Pancreas (tissue), 10 donors: ENCODE results near the gene GSK3A. TPM values are rescaled to one million over a fixed set of nuclear protein-coding genes. Genes with fewer than 3 reads are reported as not detected.

Source experiments
- ATAC-seq, 4 donors: fragments of 200-7000 bp; cut with Tn5 transposase; one replicate each; pipeline versions ENCODE4 v1.8.0 to v1.9.1; 2020; ENCODE audit warnings: mild to moderate bottlenecking in 4 of 4, moderate library complexity in 4 of 4
- DNase-seq, 6 donors: peaks; one replicate each; pipeline ENCODE4 v3.0.0-alpha.2; 2020
- FAIRE-seq: peaks from 2 replicates; lab custom pipeline; 2012; peaks lifted over from hg19 to GRCh38; lab: Jason Lieb, UNC
- H3K27ac ChIP-seq, 4 donors: fragments of 200-600 bp; sonication (generic); 1 replicate in 3 of 4; 2 replicates in 1 of 4; pipeline versions ENCODE4 v1.5.0 to v1.8.0; 2020
- H3K27me3 ChIP-seq, 4 donors: fragments of 200-600 bp; one replicate each; pipeline ENCODE4 v1.8.0; 2021
- H3K36me3 ChIP-seq, 3 donors: fragments of 200-600 bp; sonication (generic) in 1 of 3; one replicate each; pipeline versions ENCODE4 v1.5.0 to v1.8.0; 2020 to 2021
- H3K4me1 ChIP-seq, 3 donors: fragments of 200-600 bp; one replicate each; pipeline ENCODE4 v1.8.0; 2021
- H3K4me3 ChIP-seq, 4 donors: fragments of 200-600 bp; sonication (generic) in 2 of 4; one replicate each; pipeline versions ENCODE4 v1.5.0 to v1.8.0; 2020 to 2021
- H3K9me3 ChIP-seq, 4 donors: fragments of 200-600 bp; one replicate each; pipeline ENCODE4 v1.8.0; 2021
- WGBS, 2 donors: extraction: QIAGEN DNeasy Blood & Tissue Kit; methylation state at CpG; one replicate each; pipeline ENCODE4 v1.1.7; 2013; 5-methylcytosine and 5-hydroxymethylcytosine counted together
- intact Hi-C, 3 donors: fragments of 100-400 bp; cut with DNase I; formaldehyde crosslinking; loops; one replicate each; pipeline versions ENCODE4 v1.11.1 to v1.14.2; 2022
- polyA plus RNA-seq, 2 donors: library from polyadenylated mRNA; stranded (reverse); fragments of 200-250 nt; gene quantifications; one replicate each; pipeline ENCODE4 v1.2.3, GENCODE V29; 2013
- total RNA-seq, 6 donors: library from RNA; stranded (reverse); fragmentation: NEBNext Ultra II Directional in 4 of 6; extraction: Animal tissue kit (Norgen Biotek cat#: 25700) in 4 of 6; gene quantifications; one replicate each; pipeline versions ENCODE4 v1.2.1 to v1.2.4, GENCODE V29; 2021 to 2023
- TF ChIP-seq, protein P1 (sequence below), 4 donors: fragments of 200-600 bp; sonication (generic) in 3 of 4; IDR thresholded peaks; one replicate each; pipeline versions ENCODE4 v1.5.0 to v1.8.0; 2021; ENCODE audit warnings: antibody characterized with exemption in 4 of 4
- donor health status: healthy with polysubstance abuse.
- donor health status: DM: no; HTN: no; CAD: no; lungs with moderate emphysema.
- donor health status: DM: no; HTN: no; CAD: no.
- donor health status: control.
- donor health status: control.
- donor health status: Bipolar disorder and iron deficiency.
- donor health status: DM: yes; HTN: yes; CAD: no.
- donor health status: DM: no; HTN: no; CAD: no.
- donor health status: DM: no; HTN: no; CAD: no.
- donor health status: DM: yes; HTN: yes; CAD: no.

GSK3A gene
- total and polyA plus RNA-seq, 8 donors, result 9.9 to 27.6 (median 15.9) TPM

DNA sequence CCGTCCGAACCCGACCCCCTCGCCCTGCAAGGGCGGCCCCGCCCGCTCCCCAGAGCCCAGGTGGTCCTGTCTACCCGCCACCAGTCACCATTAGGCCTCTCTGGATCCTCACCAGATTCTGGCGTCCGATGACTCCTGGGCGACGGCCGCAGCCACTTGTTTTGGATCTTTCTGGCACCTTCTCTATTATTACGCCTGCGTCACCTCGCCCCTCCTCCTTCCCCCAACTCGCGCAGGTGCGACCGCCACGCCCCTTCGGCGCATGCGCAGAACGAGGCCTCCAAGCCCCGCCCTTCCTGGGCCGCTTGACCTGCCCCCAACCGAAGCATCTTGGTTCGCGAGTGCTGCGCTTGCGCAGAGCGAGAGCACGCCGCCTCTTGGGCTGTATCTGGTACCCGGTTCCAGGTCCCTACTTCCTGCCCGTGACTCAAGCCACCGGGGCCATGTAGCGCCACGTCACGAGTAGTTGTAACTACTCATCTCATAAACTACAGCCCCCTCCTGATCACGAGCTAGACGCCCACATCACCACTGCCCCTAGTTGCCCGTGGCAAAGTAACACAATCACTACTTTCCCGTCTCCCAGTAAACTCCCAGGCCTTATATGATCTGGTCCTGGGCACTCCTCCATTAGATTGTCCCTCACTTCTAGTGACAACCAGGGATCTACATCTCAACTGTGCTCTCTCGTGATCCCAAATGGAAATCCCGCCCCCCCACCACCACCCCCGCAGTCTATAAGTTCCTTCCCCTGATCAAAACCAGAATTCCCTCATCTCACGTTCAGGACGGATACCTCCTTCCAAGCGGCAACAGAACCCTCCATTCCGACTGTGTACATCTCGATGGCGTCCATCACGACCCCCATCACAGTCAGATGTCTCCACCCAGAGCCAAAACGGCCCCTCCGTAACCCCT, 24.6 kb downstream of the GSK3A start, which contains the start of gene DEDD2:
TSS of gene DEDD2 (minus strand) at position 158 of the 918 bp plus-strand sequence. CDS start 670 bp downstream, outside the sequence.
- Histone ChIP-seq H3K9me3 (no peaks in the 10 kb centered on the region), H3K4me3 (peak within 1 kb of the TSS; percentile 47 to 75 (median 68)), H3K27ac (peak within 1 kb of the TSS; percentile 82 to 98 (median 90)), H3K4me1 (peaks cover 5 to 39% (median 15%) of the 10 kb centered on the region in 3 donors), H3K27me3 (no peaks in the 10 kb centered on the region), H3K36me3 (peaks cover 0 to 6% (median 0%) of the 10 kb centered on the region in 3 donors)
- intact Hi-C loops, result no loop called here
- ATAC-seq, result peak; percentile 75 to 80 (median 79)
- DNase-seq, result peak; percentile 97 to 100 (median 100)
- WGBS, 2 donors, result 16% methylated on average over 57 of the region's 57 CpGs
- FAIRE-seq, result peak; percentile 29
- TF ChIP-seq, protein P1, sequence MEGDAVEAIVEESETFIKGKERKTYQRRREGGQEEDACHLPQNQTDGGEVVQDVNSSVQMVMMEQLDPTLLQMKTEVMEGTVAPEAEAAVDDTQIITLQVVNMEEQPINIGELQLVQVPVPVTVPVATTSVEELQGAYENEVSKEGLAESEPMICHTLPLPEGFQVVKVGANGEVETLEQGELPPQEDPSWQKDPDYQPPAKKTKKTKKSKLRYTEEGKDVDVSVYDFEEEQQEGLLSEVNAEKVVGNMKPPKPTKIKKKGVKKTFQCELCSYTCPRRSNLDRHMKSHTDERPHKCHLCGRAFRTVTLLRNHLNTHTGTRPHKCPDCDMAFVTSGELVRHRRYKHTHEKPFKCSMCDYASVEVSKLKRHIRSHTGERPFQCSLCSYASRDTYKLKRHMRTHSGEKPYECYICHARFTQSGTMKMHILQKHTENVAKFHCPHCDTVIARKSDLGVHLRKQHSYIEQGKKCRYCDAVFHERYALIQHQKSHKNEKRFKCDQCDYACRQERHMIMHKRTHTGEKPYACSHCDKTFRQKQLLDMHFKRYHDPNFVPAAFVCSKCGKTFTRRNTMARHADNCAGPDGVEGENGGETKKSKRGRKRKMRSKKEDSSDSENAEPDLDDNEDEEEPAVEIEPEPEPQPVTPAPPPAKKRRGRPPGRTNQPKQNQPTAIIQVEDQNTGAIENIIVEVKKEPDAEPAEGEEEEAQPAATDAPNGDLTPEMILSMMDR (IDR thresholded peaks at IDR 0.05), result no peak

DNA sequence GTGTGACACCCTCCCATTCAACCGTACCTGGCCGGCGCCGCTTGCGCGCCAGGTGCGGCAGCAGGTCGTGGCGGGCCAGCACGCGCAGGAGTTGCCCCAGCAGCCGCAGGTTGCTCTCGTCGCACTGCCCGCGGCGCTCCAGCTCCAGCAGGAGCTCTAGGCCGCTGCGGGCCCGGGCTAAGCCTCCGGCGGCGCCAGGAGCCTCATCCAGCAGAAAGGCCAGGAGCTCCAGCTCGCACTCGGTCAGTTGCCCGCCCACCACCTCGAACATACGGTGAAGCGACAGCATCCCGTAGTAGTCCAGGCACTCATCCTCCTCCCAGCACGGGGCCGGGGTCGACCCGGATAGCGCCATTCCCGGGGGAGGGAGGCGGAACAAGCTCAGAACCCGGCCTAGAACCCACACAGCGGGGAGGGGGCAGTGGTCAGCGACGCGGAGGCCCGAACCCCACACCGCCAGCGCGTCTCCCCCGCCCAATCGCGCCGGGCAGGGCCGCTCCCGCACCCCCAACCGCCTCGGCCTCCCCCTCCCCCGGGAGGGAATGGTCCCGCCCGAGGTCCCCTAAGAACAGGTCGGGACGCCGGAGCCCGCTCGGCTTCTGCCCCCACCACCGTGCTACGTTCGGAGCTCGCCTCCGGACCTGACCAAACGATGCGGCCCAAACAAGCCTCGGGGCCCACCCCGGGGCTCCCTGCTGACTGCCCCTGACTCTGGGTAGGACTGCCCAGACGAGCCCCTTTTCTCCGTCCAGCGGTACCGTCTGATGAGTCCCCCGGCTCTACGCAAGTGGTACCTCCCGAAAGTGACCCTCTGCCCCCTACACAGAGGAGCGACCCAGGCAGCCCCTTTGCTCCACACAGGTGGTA, 25.5 kb downstream of the GSK3A start:
- FAIRE-seq, result no peak

GRCh38 chr19:42214810-42215485, 27.5 kb downstream of the GSK3A start:
- intact Hi-C loops, result no loop called here
- H3K27ac ChIP-seq, result no peak overlapping the region
- peaks cover 1 to 6% (median 4%) of the 10 kb centered on the region in 3 donors for H3K36me3 ChIP-seq
- TF ChIP-seq, protein P1 (IDR thresholded peaks at IDR 0.05), result no peak
- no peak for ATAC-seq
- WGBS, 2 donors, result 58 to 59% methylated on average over 11 of the region's 11 CpGs
- no peaks in the 10 kb centered on the region for H3K9me3 ChIP-seq
- peaks cover 5 to 31% (median 15%) of the 10 kb centered on the region in 3 donors for H3K4me1 ChIP-seq
- no peak overlapping the region for H3K4me3 ChIP-seq
- no peaks in the 10 kb centered on the region for H3K27me3 ChIP-seq
- peak in 1 of 6 donors; percentile 16 for DNase-seq
- FAIRE-seq, result no peak

More for the DNA sequence above, 25.5 kb downstream of the GSK3A start:
- ATAC-seq (peak; percentile 17 to 32 (median 30)), DNase-seq (peak in 5 of 6 donors; percentile 51 to 89 (median 76))
- WGBS, 2 donors, result 1% methylated on average over 59 to 79 of the region's 79 CpGs
- H3K4me3 ChIP-seq, result peak overlapping the region; percentile 47 to 75 (median 68)
- H3K27me3 ChIP-seq, result no peaks in the 10 kb centered on the region
- H3K4me1 ChIP-seq, result peaks cover 5 to 39% (median 15%) of the 10 kb centered on the region in 3 donors
- H3K36me3 ChIP-seq, result peaks cover 0 to 6% (median 0%) of the 10 kb centered on the region in 3 donors
- peak overlapping the region; percentile 82 to 98 (median 90) for H3K27ac ChIP-seq
- no peaks in the 10 kb centered on the region for H3K9me3 ChIP-seq
- intact Hi-C loops, result no loop called here
- TF ChIP-seq, protein P1 (IDR thresholded peaks at IDR 0.05), result no peak

DNA sequence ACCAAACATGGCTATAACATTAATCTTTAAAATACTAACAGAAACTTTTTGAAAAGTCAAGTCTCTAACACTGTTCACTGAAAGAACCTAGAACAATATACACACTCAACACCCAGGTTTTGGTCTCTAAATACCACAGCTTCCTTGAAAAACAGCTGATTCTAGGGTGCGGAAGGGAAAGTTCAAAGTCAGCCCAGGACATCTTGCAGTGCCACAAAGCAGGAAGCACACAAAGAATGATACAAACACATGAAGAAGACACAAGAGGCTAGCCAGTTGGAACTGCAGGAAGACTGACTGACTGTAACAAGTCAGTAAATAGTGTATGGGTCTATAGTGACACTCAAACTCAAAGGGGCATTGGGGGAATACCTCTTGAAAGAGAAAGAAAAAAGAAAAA, 29.5 kb downstream of the GSK3A start:
- FAIRE-seq (no peak), DNase-seq (no peak), ATAC-seq (no peak)
- Histone ChIP-seq H3K4me3 (no peak overlapping the region), H3K27me3 (no peaks in the 10 kb centered on the region), H3K27ac (no peak overlapping the region), H3K9me3 (no peaks in the 10 kb centered on the region), H3K36me3 (peaks cover 6 to 23% (median 9%) of the 10 kb centered on the region in 3 donors), H3K4me1 (peaks cover 0 to 18% (median 10%) of the 10 kb centered on the region in 3 donors)
- TF ChIP-seq, protein P1 (IDR thresholded peaks at IDR 0.05), result no peak
- 91 to 92% methylated on average over 1 of the region's 1 CpG for WGBS, 2 donors
- intact Hi-C loops, result no loop called here
